HPDE6-E6E7 (cell line): ENCODE data around the gene DHRS3.

Experiments used
- DNase-seq: peaks from one replicate; pipeline ENCODE4 v3.0.0; 2011; ENCODE audit warnings: missing footprints; ENCODE audit errors: extremely low spot score

Gene DHRS3

DNA sequence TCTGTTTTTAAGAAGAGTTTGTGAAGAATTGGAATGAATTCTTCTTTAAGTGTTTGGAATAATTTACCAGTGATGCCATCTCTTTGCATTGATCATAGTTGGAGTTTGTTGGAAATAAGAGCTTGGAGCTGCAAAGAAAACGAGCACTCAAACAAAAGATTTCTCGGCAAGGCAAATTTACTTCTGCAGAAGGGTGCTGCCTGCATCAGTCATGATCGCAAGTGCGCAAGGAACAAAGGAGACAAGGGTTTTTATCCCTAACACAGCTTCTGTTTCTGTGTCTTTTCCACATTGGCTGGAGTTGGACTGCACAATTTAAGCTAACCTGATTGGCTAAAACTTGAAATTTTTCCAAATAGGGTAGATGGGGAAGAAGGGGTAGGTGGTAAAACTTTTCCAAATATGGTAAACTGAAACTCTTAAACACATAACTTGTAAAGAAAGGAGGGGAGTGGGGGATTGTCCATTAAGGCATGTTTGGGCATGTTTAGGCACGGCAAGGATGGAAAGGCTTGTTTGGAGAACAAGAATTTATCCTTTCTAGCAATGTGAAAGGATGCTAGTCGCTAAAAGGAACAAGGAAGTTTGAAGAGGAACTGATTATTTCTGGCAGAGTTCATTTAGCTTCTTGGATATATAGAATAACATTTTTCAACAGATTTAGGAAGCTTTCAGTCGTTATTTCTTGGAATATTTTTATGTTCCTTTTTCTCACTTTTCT lies 22.4 kb upstream of the DHRS3 start:
- DNase-seq, result no peak

DNA sequence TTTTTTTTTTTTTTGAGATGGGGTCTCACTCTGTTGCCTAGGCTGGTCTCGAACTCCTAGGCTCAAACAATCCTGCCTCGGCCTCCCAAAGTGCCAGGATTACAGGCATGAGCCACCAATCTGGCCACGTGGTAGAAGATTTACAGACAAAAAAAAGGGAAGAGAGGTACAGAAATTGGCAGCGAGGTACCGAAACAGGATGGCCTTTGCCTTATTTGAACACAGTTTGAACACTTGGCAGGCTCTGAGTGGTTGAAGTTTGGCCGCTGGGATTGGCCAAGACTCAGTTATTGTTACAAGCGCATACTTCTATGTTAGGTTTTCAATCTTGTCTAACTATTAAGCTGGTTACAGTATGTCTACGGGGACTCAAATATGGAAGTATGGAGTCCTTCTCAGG lies 19.7 kb upstream of the DHRS3 start:
- no peak for DNase-seq

DNA sequence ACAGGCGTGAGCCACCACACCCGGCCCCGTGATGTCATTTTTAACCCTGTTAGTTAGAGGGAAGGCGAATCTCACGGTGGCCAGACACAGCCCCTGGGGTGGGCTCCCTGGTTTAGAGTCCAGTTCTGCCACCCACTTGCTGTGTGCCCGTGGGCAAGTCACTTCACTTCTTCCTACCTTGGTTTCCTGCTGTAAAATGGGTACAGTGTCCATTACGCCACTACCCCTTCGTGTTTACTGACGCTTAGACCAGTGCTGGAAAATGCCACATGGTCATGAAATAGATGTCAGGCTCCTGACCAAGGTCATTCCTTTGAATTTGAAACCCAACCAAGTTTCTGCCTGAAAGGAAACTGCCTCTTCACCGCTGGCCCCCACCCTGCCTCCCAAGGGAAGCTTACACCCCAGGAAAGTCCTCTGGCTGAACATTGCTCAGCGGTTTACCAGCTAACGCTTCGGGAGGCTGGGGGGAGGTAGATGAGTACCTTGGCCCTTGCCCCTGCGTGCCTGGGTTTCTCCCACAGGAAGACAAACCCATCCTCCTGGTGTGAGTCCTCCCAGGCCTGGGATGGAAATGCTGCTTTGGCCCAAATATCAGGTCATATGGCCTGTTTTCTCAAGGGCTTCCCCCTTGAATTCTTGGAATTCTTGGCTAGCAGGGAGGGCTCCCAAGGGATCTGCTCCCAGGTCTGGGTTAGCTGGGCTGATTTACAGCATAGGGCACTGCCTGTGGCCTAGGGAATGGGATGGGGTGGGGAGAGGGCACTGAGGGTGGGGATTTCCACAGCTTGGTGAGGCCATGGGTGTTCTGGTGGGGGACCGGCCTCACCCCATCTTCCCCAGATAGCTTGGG lies 18.3 kb upstream of the DHRS3 start:
- DNase-seq, result no peak

DNA sequence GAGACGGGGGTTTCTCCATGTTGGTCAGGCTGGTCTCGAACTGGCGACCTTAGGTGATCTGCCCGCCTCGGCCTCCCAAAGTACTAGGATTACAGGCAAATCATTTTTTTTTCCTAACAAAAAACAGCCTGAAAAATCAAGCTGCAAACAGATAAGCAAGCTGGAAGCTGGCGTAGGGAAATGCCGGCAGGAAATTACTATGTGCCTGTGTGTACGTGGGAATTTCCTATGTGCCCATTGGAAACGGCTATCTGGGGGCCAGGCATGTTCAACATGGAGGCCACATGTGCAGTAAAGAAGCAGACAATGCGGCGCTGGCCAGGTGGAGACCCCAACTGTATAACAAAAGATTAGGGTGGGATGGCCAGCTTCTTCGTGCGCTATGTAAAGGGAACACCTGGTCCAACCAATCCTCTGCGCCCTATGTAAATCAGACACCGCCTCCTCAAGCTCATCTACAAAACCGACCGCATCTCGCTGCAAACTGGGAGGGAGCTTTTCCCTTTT lies 16.7 kb upstream of the DHRS3 start:
- no peak for DNase-seq

DNA sequence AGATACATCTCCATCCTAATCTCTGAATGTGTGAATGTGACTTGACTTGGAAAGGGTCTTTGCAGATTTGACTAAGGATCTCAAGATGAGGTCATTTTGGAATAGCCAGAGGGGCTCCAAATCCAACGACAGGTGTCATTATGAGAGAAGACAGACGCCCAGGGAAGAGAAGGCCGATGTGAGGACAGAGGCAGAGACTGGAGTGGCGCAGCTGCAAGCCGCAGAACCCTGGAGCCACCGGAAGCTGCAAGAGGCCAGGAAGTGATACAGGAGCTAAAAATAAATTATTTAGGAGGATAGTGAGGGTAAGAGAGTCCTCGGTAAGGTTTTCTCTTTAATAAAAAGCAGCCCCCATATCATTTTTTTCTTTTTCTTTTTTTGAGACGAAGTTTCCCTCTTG lies 16.1 kb upstream of the DHRS3 start:
- DNase-seq, result no peak

DNA sequence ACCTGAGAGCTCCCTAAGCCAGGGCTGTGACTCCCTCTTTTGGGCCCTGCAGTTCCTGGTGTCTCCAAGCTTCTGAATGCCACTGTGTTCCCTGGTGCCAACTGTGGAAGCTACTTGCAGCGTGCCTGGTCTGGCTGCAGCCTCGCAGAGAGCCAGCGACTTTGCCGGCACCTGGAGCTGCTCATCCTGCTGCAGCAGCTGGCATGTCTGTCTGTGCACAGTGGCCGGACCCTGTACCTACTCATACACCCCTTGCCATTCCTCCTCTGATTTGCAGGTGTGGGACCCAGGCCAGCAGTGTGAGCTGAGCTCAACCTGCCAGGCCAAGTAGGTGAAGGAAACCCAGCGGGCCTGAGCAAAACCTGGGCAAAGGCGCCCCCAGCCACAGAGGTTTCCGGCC lies 13.6 kb upstream of the DHRS3 start:
- no peak for DNase-seq

DNA sequence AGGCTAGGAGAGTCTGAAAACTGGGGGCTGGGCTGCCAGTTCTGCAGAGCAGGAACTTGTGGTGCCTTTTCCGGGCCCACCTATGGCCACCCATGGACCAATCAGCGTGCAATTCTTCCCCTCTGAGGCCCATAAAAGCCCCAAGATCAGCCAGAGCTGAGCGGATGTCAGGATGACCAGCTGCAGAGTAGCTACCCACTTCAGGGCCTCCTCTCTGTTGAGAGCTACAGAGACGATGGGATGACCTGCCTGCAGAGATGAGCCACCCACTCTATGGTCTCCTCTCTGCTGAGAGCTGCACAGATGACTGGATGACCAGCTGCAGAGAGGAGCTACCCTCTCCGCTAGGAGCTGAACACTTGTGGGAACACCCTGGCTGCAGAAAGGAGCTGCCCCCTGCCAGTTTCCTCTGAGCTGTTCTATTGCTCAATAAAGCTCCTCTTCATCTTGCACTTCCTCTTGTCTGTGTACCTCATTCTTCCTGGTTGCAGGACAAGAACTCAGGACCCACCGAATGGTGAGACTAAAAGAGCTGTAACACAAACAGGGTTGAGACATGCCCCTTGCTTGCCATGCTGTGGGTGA lies 13.0 kb upstream of the DHRS3 start:
- DNase-seq, result no peak

GRCh38 chr1:12629985-12630760 lies 12.2 kb upstream of the DHRS3 start:
- no peak for DNase-seq

GRCh38 chr1:12629511-12629956 lies 11.5 kb upstream of the DHRS3 start:
- DNase-seq, result no peak

- DNase-seq, result no peak
These were observed 9.3 kb upstream of the DHRS3 start for GRCh38 chr1:12627296-12627695.

DNA sequence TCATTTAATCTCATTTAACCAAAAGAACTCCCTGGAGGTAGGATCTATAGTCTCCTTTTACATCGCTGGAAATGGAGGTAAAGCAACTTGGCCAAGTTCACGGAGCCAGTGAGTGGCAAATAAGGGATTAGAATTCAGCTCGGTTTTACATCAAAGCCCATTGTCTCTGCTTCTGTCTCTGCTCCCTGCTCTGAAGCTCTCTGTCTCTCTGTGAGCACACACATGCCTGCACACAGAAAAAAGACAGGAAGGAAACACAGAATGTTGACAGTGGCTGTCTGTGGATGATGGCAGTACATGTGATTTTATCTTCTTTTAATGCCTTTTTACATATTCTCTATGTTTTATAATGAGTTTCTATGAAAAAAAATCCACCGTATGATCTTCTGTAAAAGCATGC lies 8.9 kb upstream of the DHRS3 start:
- no peak for DNase-seq

DNA sequence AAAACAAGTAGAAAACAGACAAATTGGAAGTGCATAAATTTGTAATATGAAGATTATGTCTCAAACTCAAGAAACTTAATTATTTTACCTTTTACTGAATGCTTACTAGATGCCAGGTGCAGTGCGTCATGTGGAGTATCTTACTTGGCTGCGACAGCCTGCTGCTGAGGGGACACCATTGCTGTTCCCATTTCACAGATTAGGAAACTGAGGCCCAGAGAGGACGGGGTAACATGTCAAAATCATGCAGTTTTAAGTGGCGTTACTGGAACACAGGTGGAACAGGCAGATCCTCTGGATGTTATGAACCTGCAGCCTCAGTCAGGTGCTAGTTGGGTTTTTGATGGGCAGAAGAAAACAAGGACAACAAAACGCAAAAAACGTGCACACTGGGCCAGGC lies 7.3 kb upstream of the DHRS3 start:
- no peak for DNase-seq

DNA sequence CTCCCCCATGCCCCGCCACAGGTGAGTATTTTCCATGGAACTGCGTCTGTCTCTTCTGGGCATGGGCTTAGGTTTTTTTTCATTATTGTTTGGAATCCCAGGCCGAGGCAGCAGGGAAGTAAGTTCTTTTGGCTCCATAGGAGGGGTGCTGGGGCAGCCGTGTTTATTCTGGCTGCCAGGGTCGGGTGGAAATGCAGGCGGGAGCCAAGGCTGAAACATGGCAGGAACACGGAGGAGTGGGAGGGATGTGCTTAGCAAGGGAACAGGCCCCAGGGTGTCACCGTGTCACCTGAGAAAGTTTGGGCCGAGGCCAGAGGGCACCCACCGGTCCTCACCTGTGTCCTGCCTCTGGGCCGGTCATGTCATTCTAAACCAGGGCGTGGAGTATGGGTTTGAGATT lies 4.5 kb upstream of the DHRS3 start:
- no peak for DNase-seq

DNA sequence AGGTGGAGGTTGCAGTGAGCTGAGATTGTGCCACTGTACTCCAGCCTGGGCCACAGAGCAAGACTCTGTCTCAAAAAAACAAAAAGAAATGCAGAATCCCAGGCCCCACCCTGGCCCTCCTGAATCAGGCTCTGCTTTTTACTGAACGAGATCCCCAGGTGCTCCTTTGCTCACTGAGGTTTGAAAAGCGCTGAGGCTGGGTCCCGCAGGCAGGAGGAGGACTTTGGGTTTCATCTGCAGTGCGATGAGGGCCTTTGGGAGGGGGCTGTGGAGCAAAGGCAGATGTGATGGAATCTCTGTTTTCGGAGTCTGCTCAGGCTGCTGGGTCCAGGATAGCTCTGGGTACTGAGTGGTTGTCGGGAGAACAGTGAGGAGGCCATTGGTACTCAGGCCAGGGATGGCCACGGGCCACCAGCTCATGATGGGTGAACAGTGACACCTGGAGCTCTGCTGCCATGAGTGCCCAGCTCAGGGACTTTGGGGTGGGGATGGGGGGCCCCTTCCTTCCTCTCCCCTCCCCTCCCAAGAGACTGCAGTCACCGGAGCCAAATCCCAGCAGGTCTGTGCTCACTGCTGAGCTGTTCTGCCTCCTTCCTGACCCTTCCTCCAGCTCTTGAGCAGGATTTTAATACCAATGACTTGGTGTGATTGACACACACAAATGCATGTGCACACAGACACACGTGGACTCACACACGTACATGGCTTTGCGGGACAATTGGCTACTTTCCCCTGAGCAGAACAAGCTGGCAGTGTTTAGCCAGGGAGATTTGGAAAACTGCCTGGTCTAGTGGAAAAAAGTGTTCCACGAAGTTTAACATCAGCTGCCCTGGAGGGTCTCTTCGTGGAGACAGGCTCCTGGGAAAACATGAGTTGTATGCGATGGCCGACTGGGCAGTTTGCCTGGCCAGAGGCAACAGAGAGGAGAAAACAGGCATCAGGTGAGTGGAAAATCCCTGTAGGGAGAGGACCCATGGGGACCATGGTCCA lies 3.6 kb upstream of the DHRS3 start:
- DNase-seq, result no peak

GRCh38 chr1:12620931-12621330 lies 2.9 kb upstream of the DHRS3 start:
- no peak for DNase-seq

GRCh38 chr1:12620488-12620865 lies 2.5 kb upstream of the DHRS3 start:
- no peak for DNase-seq

- DNase-seq, result peak; percentile 73
These were observed 1.9 kb upstream of the DHRS3 start for GRCh38 chr1:12619792-12620487.

GRCh38 chr1:12618965-12619791 lies 1.2 kb upstream of the DHRS3 start:
- DNase-seq, result peak; percentile 93

GRCh38 chr1:12618661-12618964 lies 603 bp upstream of the DHRS3 start:
- no peak for DNase-seq
